ENCODE results near the gene HECW1.
"Not testable (repeated sequence)": the region's sequence is repeated elsewhere in the genome, so short reads cannot be mapped to it uniquely, and the experiment has no call there.

Gene HECW1

GRCh38 chr7:43136064-43136463 is 23.6 kb downstream of the HECW1 start:
- no peak overlapping the region for H3K4me2 ChIP-seq (ENCODE audit: low read depth, low read length, poor library complexity, severe bottlenecking)
- no peaks in the 10 kb centered on the region for H3K9me3 ChIP-seq (ENCODE audit: insufficient read depth, low read depth, low read length)
- H3K4me1 ChIP-seq (ENCODE audit: insufficient read depth, low read length, poor library complexity, severe bottlenecking): no peaks in the 10 kb centered on the region
- H3K4me3 ChIP-seq (ENCODE audit: low read length, poor library complexity, severe bottlenecking): no peak overlapping the region
- no peaks in the 10 kb centered on the region for H3F3A ChIP-seq (ENCODE audit: low read depth)
- H3K36me3 ChIP-seq (ENCODE audit: insufficient read depth, low read length): no peaks in the 10 kb centered on the region
- no peak overlapping the region for H3K9ac ChIP-seq (ENCODE audit: low read depth, low read length, poor library complexity, severe bottlenecking)
- TF ChIP-seq EZH2phosphoT487 (IDR thresholded peaks at IDR 0.05; ENCODE audit: borderline replicate concordance) (no peak), CTCF (conservative IDR thresholded peaks at IDR 0.05; ENCODE audit: low read length) (no peak)
- no peaks in the 10 kb centered on the region for H3K9me2 ChIP-seq (replicated peaks; ENCODE audit: low read depth, low read length)
- no peaks in the 10 kb centered on the region for H3K27me3 ChIP-seq (ENCODE audit: insufficient read depth, low read length, poor library complexity, severe bottlenecking)
- H3K79me2 ChIP-seq (ENCODE audit: insufficient read depth, low read length): no peaks in the 10 kb centered on the region
- no peak overlapping the region for H2AFZ ChIP-seq (ENCODE audit: low read length)
- H4K20me1 ChIP-seq (ENCODE audit: insufficient read depth, low read length, poor library complexity, severe bottlenecking): no peaks in the 10 kb centered on the region

DNA sequence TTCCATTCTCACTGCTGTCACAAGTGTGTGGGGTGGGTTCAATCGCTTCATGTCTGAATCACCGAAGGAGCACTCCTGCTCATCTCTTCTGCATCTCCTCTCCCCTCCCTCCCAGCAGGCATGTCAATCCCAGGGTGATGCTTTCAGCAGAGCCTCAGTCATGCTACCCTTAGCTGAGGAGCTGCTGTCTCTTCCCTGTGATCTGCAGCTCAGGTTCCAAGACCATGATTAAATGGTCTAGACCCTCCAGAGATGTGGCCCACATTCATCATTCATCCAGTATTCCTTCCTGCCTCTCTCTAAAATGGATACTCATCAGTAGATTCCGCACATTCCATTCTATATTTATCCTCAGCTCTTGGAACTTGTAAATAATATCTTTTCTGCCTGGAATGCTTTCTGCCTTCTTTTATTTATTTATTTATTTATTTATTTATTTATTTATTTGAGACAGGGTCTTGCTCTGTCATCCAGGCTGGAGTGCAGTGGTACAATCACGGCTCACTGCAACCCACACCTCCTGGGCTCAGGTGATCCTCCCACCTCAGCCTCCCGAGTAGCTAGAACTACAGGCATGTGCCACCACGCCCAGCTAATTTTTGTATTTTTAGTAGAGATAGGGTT is 24.8 kb downstream of the HECW1 start:
- not testable (repeated sequence) for H3K4me3 ChIP-seq (ENCODE audit: low read length, poor library complexity, severe bottlenecking); H3K9me2 ChIP-seq (replicated peaks; ENCODE audit: low read depth, low read length); H4K20me1 ChIP-seq (ENCODE audit: insufficient read depth, low read length, poor library complexity, severe bottlenecking); H3K4me2 ChIP-seq (ENCODE audit: low read depth, low read length, poor library complexity, severe bottlenecking); H3K4me1 ChIP-seq (ENCODE audit: insufficient read depth, low read length, poor library complexity, severe bottlenecking); H3K9me3 ChIP-seq (ENCODE audit: insufficient read depth, low read depth, low read length); H3K79me2 ChIP-seq (ENCODE audit: insufficient read depth, low read length); H3F3A ChIP-seq (ENCODE audit: low read depth); H3K36me3 ChIP-seq (ENCODE audit: insufficient read depth, low read length); H3K9ac ChIP-seq (ENCODE audit: low read depth, low read length, poor library complexity, severe bottlenecking); H3K27me3 ChIP-seq (ENCODE audit: insufficient read depth, low read length, poor library complexity, severe bottlenecking); H2AFZ ChIP-seq (ENCODE audit: low read length)

- Histone ChIP-seq H3K9me2 (replicated peaks; ENCODE audit: low read depth, low read length) (no peaks in the 10 kb centered on the region), H3K9me3 (ENCODE audit: insufficient read depth, low read depth, low read length) (no peaks in the 10 kb centered on the region), H3K9ac (ENCODE audit: low read depth, low read length, poor library complexity, severe bottlenecking) (no peak overlapping the region), H3K4me2 (ENCODE audit: low read depth, low read length, poor library complexity, severe bottlenecking) (no peak overlapping the region), H3K36me3 (ENCODE audit: insufficient read depth, low read length) (no peaks in the 10 kb centered on the region), H3K27me3 (ENCODE audit: insufficient read depth, low read length, poor library complexity, severe bottlenecking) (no peaks in the 10 kb centered on the region), H3K4me1 (ENCODE audit: insufficient read depth, low read length, poor library complexity, severe bottlenecking) (no peaks in the 10 kb centered on the region), H3F3A (ENCODE audit: low read depth) (no peaks in the 10 kb centered on the region), H3K4me3 (ENCODE audit: low read length, poor library complexity, severe bottlenecking) (no peak overlapping the region), H2AFZ (ENCODE audit: low read length) (no peak overlapping the region), H4K20me1 (ENCODE audit: insufficient read depth, low read length, poor library complexity, severe bottlenecking) (no peaks in the 10 kb centered on the region), H3K79me2 (ENCODE audit: insufficient read depth, low read length) (no peaks in the 10 kb centered on the region)
- TF ChIP-seq EZH2phosphoT487 (IDR thresholded peaks at IDR 0.05; ENCODE audit: borderline replicate concordance) (no peak), CTCF (conservative IDR thresholded peaks at IDR 0.05; ENCODE audit: low read length) (no peak)
Observed at GRCh38 chr7:43137811-43138210, 25.4 kb downstream of the HECW1 start.

DNA sequence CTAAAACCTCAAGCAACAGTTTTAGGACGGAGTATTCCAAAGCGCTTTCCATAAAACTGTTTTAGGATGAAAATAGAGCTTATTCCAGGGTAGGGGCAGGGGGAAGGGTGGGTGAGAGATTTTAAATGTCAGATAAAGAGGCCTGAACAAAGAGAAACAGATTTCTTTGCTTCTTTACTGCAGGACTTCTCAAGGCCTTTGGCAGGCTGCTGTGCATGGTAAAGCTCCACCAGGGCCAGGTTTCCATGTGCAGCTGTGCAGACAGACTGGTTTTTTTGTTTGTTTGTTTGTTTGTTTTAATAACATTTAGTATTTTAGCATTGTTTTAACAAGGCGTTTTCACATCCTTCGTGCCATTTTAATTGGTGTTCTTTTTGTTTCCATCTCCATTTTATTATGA is 26.3 kb downstream of the HECW1 start:
- Histone ChIP-seq H3K36me3 (ENCODE audit: insufficient read depth, low read length) (no peaks in the 10 kb centered on the region), H3K9me2 (replicated peaks; ENCODE audit: low read depth, low read length) (no peaks in the 10 kb centered on the region), H3K9me3 (ENCODE audit: insufficient read depth, low read depth, low read length) (no peaks in the 10 kb centered on the region), H3K4me2 (ENCODE audit: low read depth, low read length, poor library complexity, severe bottlenecking) (no peak overlapping the region), H3K27me3 (ENCODE audit: insufficient read depth, low read length, poor library complexity, severe bottlenecking) (no peaks in the 10 kb centered on the region), H4K20me1 (ENCODE audit: insufficient read depth, low read length, poor library complexity, severe bottlenecking) (no peaks in the 10 kb centered on the region), H3K4me3 (ENCODE audit: low read length, poor library complexity, severe bottlenecking) (no peak overlapping the region), H3K79me2 (ENCODE audit: insufficient read depth, low read length) (no peaks in the 10 kb centered on the region), H3K9ac (ENCODE audit: low read depth, low read length, poor library complexity, severe bottlenecking) (no peak overlapping the region), H3K4me1 (ENCODE audit: insufficient read depth, low read length, poor library complexity, severe bottlenecking) (no peaks in the 10 kb centered on the region), H3F3A (ENCODE audit: low read depth) (no peaks in the 10 kb centered on the region), H2AFZ (ENCODE audit: low read length) (no peak overlapping the region)
- no peak for TF ChIP-seq EZH2phosphoT487 (IDR thresholded peaks at IDR 0.05; ENCODE audit: borderline replicate concordance)
- no peak for TF ChIP-seq CTCF (conservative IDR thresholded peaks at IDR 0.05; ENCODE audit: low read length)
